ENCODE measurements around the gene YPEL5. TPM values are rescaled to one million over a fixed set of nuclear protein-coding genes. Genes with fewer than 3 reads are reported as not detected.
"Not testable (repeated sequence)": the region's sequence is repeated elsewhere in the genome, so short reads cannot be mapped to it uniquely, and the experiment has no call there.

YPEL5 gene
- total RNA-seq, result 100 to 1,000 TPM; 101 to 106 TPM
- 100 to 1,000 TPM in 1 of 2 donors, 10 to 100 TPM in 1; 91.8 to 122 TPM for polyA plus RNA-seq
- long read RNA-seq, donor 1, transcript YPEL5-210 (2 exons, 935 nt), result minor isoform, 5 of 413 reads
- long read RNA-seq, donor 1, transcript YPEL5-201 (3 exons, 2,182 nt), result major isoform, 346 of 413 reads
- long read RNA-seq, donor 1, transcript YPEL5-202 (4 exons, 2,499 nt), result minor isoform, 19 of 413 reads
- long read RNA-seq, donor 1, partial matches to known transcripts, result 8 of 413 reads
- long read RNA-seq, donor 1, other reads (novel, unspliced or antisense), result 26 of 413 reads
- long read RNA-seq, donor 2, transcript YPEL5-201 (3 exons, 2,182 nt), result major isoform, 52 of 64 reads
- long read RNA-seq, donor 2, partial matches to known transcripts, result 0 of 64 reads
- long read RNA-seq, donor 2, other reads (novel, unspliced or antisense), result 8 of 64 reads

GRCh38 chr2:30146337-30147195 is at the start of gene YPEL5:
YPEL5 (plus strand) TSS chr2:30147007; CDS start chr2:30156652, 9,645 bp downstream.
- ATAC-seq (ENCODE audit: low FRiP score) (peak; percentile 99), DNase-seq (peak; percentile 99)
- WGBS, 2 donors, result 0% methylated on average over 47 to 63 of the region's 63 CpGs
- H3K9me3 ChIP-seq (ENCODE audit: control insufficient read depth, low read length), result no peaks in the 10 kb centered on the region
- H3K27ac ChIP-seq (ENCODE audit: low read depth in 1 of 2, low read length in 2 of 2), result peak within 1 kb of the TSS; percentile 78 to 80
- intact Hi-C loops (cut with DNase I), result no loop called here
- peaks cover 4 to 6% of the 10 kb centered on the region in 2 donors for H3K4me1 ChIP-seq (ENCODE audit: control insufficient read depth in 1 of 2, insufficient read depth in 2 of 2, low read length in 2 of 2)
- no peaks in the 10 kb centered on the region for H3K27me3 ChIP-seq (ENCODE audit: control insufficient read depth in 1 of 2, insufficient read depth in 2 of 2, low read length in 1 of 2)
- H3K4me3 ChIP-seq (ENCODE audit: low read length in 2 of 2), result peak within 1 kb of the TSS; percentile 71 to 78
- no peaks in the 10 kb centered on the region for H3K36me3 ChIP-seq (ENCODE audit: control insufficient read depth in 1 of 2, insufficient read depth in 2 of 2, low read length in 1 of 2)

GRCh38 chr2:30098266-30099005 is 48.4 kb upstream of the YPEL5 start:
- H3K4me3 ChIP-seq (ENCODE audit: low read length in 2 of 2), result no peak overlapping the region
- H3K9me3 ChIP-seq (ENCODE audit: control insufficient read depth, low read length), result no peaks in the 10 kb centered on the region
- H3K27ac ChIP-seq (ENCODE audit: low read depth in 1 of 2, low read length in 2 of 2), result no peak overlapping the region
- no peaks in the 10 kb centered on the region for H3K4me1 ChIP-seq (ENCODE audit: control insufficient read depth in 1 of 2, insufficient read depth in 2 of 2, low read length in 2 of 2)
- intact Hi-C loops (cut with DNase I), result no loop called here
- no peaks in the 10 kb centered on the region for H3K36me3 ChIP-seq (ENCODE audit: control insufficient read depth in 1 of 2, insufficient read depth in 2 of 2, low read length in 1 of 2)
- 70 to 74% methylated on average over 10 of the region's 10 CpGs for WGBS, 2 donors
- no peak for DNase-seq
- no peak for ATAC-seq (ENCODE audit: low FRiP score)
- no peaks in the 10 kb centered on the region for H3K27me3 ChIP-seq (ENCODE audit: control insufficient read depth in 1 of 2, insufficient read depth in 2 of 2, low read length in 1 of 2)

- H3K9me3 ChIP-seq (ENCODE audit: control insufficient read depth, low read length); H3K27ac ChIP-seq (ENCODE audit: low read depth in 1 of 2, low read length in 2 of 2); DNase-seq; intact Hi-C loops (cut with DNase I); H3K4me3 ChIP-seq (ENCODE audit: low read length in 2 of 2); H3K27me3 ChIP-seq (ENCODE audit: control insufficient read depth in 1 of 2, insufficient read depth in 2 of 2, low read length in 1 of 2); H3K4me1 ChIP-seq (ENCODE audit: control insufficient read depth in 1 of 2, insufficient read depth in 2 of 2, low read length in 2 of 2); H3K36me3 ChIP-seq (ENCODE audit: control insufficient read depth in 1 of 2, insufficient read depth in 2 of 2, low read length in 1 of 2); ATAC-seq (ENCODE audit: low FRiP score): not testable (repeated sequence)
- WGBS, 2 donors, result 76 to 83% methylated on average over 1 of the region's 1 CpG
Measured at GRCh38 chr2:30099366-30099765, 47.4 kb upstream of the YPEL5 start.

- H3K27me3 ChIP-seq (ENCODE audit: control insufficient read depth in 1 of 2, insufficient read depth in 2 of 2, low read length in 1 of 2); DNase-seq; H3K4me1 ChIP-seq (ENCODE audit: control insufficient read depth in 1 of 2, insufficient read depth in 2 of 2, low read length in 2 of 2); ATAC-seq (ENCODE audit: low FRiP score); H3K9me3 ChIP-seq (ENCODE audit: control insufficient read depth, low read length); H3K27ac ChIP-seq (ENCODE audit: low read depth in 1 of 2, low read length in 2 of 2); intact Hi-C loops (cut with DNase I); H3K4me3 ChIP-seq (ENCODE audit: low read length in 2 of 2); H3K36me3 ChIP-seq (ENCODE audit: control insufficient read depth in 1 of 2, insufficient read depth in 2 of 2, low read length in 1 of 2): not testable (repeated sequence)
- WGBS, 2 donors, result 60 to 65% methylated on average over 3 of the region's 3 CpGs
Measured at GRCh38 chr2:30100691-30101090, 46.1 kb upstream of the YPEL5 start.

- ATAC-seq (ENCODE audit: low FRiP score) (no peak), DNase-seq (no peak)
- Histone ChIP-seq H3K36me3 (ENCODE audit: control insufficient read depth in 1 of 2, insufficient read depth in 2 of 2, low read length in 1 of 2) (no peaks in the 10 kb centered on the region), H3K27me3 (ENCODE audit: control insufficient read depth in 1 of 2, insufficient read depth in 2 of 2, low read length in 1 of 2) (no peaks in the 10 kb centered on the region), H3K4me1 (ENCODE audit: control insufficient read depth in 1 of 2, insufficient read depth in 2 of 2, low read length in 2 of 2) (no peaks in the 10 kb centered on the region), H3K4me3 (ENCODE audit: low read length in 2 of 2) (no peak overlapping the region), H3K9me3 (ENCODE audit: control insufficient read depth, low read length) (no peaks in the 10 kb centered on the region), H3K27ac (ENCODE audit: low read depth in 1 of 2, low read length in 2 of 2) (no peak overlapping the region)
- intact Hi-C loops (cut with DNase I), result no loop called here
- WGBS, 2 donors, result 57 to 58% methylated on average over 2 of the region's 2 CpGs
Measured at GRCh38 chr2:30104307-30104706, 42.5 kb upstream of the YPEL5 start.

GRCh38 chr2:30105556-30105955 is 41.3 kb upstream of the YPEL5 start:
- Histone ChIP-seq H3K27me3 (ENCODE audit: control insufficient read depth in 1 of 2, insufficient read depth in 2 of 2, low read length in 1 of 2) (no peaks in the 10 kb centered on the region), H3K4me1 (ENCODE audit: control insufficient read depth in 1 of 2, insufficient read depth in 2 of 2, low read length in 2 of 2) (no peaks in the 10 kb centered on the region), H3K9me3 (ENCODE audit: control insufficient read depth, low read length) (no peaks in the 10 kb centered on the region), H3K36me3 (ENCODE audit: control insufficient read depth in 1 of 2, insufficient read depth in 2 of 2, low read length in 1 of 2) (no peaks in the 10 kb centered on the region), H3K27ac (ENCODE audit: low read depth in 1 of 2, low read length in 2 of 2) (no peak overlapping the region), H3K4me3 (ENCODE audit: low read length in 2 of 2) (no peak overlapping the region)
- ATAC-seq (ENCODE audit: low FRiP score), result no peak
- WGBS, 2 donors, result 73 to 77% methylated on average over 2 of the region's 2 CpGs
- no peak for DNase-seq
- intact Hi-C loops (cut with DNase I), result no loop called here

GRCh38 chr2:30106543-30106942 is 40.3 kb upstream of the YPEL5 start:
- Histone ChIP-seq H3K4me1 (ENCODE audit: control insufficient read depth in 1 of 2, insufficient read depth in 2 of 2, low read length in 2 of 2) (no peaks in the 10 kb centered on the region), H3K4me3 (ENCODE audit: low read length in 2 of 2) (no peak overlapping the region), H3K36me3 (ENCODE audit: control insufficient read depth in 1 of 2, insufficient read depth in 2 of 2, low read length in 1 of 2) (no peaks in the 10 kb centered on the region), H3K9me3 (ENCODE audit: control insufficient read depth, low read length) (no peaks in the 10 kb centered on the region), H3K27ac (ENCODE audit: low read depth in 1 of 2, low read length in 2 of 2) (no peak overlapping the region), H3K27me3 (ENCODE audit: control insufficient read depth in 1 of 2, insufficient read depth in 2 of 2, low read length in 1 of 2) (no peaks in the 10 kb centered on the region)
- DNase-seq (no peak), ATAC-seq (ENCODE audit: low FRiP score) (no peak)
- intact Hi-C loops (cut with DNase I), result no loop called here
- 76 to 81% methylated on average over 9 of the region's 9 CpGs for WGBS, 2 donors

- WGBS, 2 donors, result 85 to 86% methylated on average over 2 of the region's 2 CpGs
- H3K4me1 ChIP-seq (ENCODE audit: control insufficient read depth in 1 of 2, insufficient read depth in 2 of 2, low read length in 2 of 2), result no peaks in the 10 kb centered on the region
- no peaks in the 10 kb centered on the region for H3K9me3 ChIP-seq (ENCODE audit: control insufficient read depth, low read length)
- no peak overlapping the region for H3K27ac ChIP-seq (ENCODE audit: low read depth in 1 of 2, low read length in 2 of 2)
- no peak for ATAC-seq (ENCODE audit: low FRiP score)
- H3K36me3 ChIP-seq (ENCODE audit: control insufficient read depth in 1 of 2, insufficient read depth in 2 of 2, low read length in 1 of 2), result no peaks in the 10 kb centered on the region
- no peak for DNase-seq
- intact Hi-C loops (cut with DNase I), result no loop called here
- H3K27me3 ChIP-seq (ENCODE audit: control insufficient read depth in 1 of 2, insufficient read depth in 2 of 2, low read length in 1 of 2), result no peaks in the 10 kb centered on the region
- no peak overlapping the region for H3K4me3 ChIP-seq (ENCODE audit: low read length in 2 of 2)
Measured at GRCh38 chr2:30108192-30108591, 38.6 kb upstream of the YPEL5 start.

Data from aorta (tissue), 5 donors.